Uterus (tissue), 4 donors: Measurements from ENCODE around the gene JOSD1. TPM values are rescaled to one million over a fixed set of nuclear protein-coding genes. Genes with fewer than 3 reads are reported as not detected.
"Not testable (repeated sequence)": the region's sequence is repeated elsewhere in the genome, so short reads cannot be mapped to it uniquely, and the experiment has no call there.

ENCODE experiments used
- DNase-seq, 2 donors: peaks; one replicate each; pipeline ENCODE4 v3.0.0-alpha.2; 2019 to 2020
- H3K27ac ChIP-seq, 2 donors: fragments of 200-600 bp; sonication (generic); 1 replicate in 1 of 2; 2 replicates in 1 of 2; pipeline ENCODE4 v1.5.1; 2016 to 2018
- H3K27me3 ChIP-seq, 2 donors: fragments of 200-600 bp; sonication (generic); one replicate each; pipeline ENCODE4 v1.5.1; 2018 to 2019; ENCODE audit warnings: control low read depth in 1 of 2
- H3K36me3 ChIP-seq, 2 donors: fragments of 200-600 bp; sonication (generic); one replicate each; pipeline ENCODE4 v1.5.1; 2019; ENCODE audit warnings: control low read depth in 1 of 2
- H3K4me1 ChIP-seq, 2 donors: fragments of 200-600 bp; sonication (generic); one replicate each; pipeline ENCODE4 v1.5.1; 2018 to 2019; ENCODE audit warnings: control low read depth in 1 of 2
- H3K4me3 ChIP-seq, 2 donors: fragments of 200-600 bp; sonication (generic); 1 replicate in 1 of 2; 2 replicates in 1 of 2; pipeline ENCODE4 v1.5.1; 2018 to 2019; ENCODE audit warnings: mild to moderate bottlenecking in 1 of 2
- H3K9me3 ChIP-seq, 2 donors: fragments of 200-600 bp; sonication (generic); one replicate each; pipeline ENCODE4 v1.5.1; 2019; ENCODE audit warnings: control low read depth in 1 of 2
- POLR2A ChIP-seq, 2 donors: fragments of 450-650 bp; IDR thresholded peaks; one replicate each; pipeline ENCODE4 v1.6.1; 2016; ENCODE audit warnings: antibody characterized with exemption in 2 of 2, mild to moderate bottlenecking in 1 of 2, moderate library complexity in 1 of 2
- intact Hi-C: fragments of 100-400 bp; cut with DNase I; formaldehyde crosslinking; loops from one replicate; pipeline ENCODE4 v1.15.1; 2023; ENCODE audit warnings: low total_unique reads
- total RNA-seq, 4 donors: library from RNA; depleted of rRNA in 3 of 4; stranded (reverse); fragments of >200 nt in 3 of 4; gene quantifications; one replicate each; pipeline versions ENCODE4 v1.1.0 to v1.2.4, GENCODE V29; 2014 to 2023
- TF ChIP-seq, protein P1 (sequence below), 4 experiments: fragments of 200-600 bp in 2 of 4; fragments of 450-650 bp in 2 of 4; sonication (generic) in 2 of 4; IDR thresholded peaks; one replicate each; pipeline ENCODE4 v1.5.1; 2016 to 2019; ENCODE audit warnings: antibody characterized with exemption in 4 of 4, mild to moderate bottlenecking in 2 of 4, moderate library complexity in 1 of 4
- donor health status: DM: yes; HTN: yes; CAD: no.

JOSD1 gene
- total RNA-seq, 4 donors from 2014 or later, result 24.4 to 57.9 (median 40.2) TPM

DNA sequence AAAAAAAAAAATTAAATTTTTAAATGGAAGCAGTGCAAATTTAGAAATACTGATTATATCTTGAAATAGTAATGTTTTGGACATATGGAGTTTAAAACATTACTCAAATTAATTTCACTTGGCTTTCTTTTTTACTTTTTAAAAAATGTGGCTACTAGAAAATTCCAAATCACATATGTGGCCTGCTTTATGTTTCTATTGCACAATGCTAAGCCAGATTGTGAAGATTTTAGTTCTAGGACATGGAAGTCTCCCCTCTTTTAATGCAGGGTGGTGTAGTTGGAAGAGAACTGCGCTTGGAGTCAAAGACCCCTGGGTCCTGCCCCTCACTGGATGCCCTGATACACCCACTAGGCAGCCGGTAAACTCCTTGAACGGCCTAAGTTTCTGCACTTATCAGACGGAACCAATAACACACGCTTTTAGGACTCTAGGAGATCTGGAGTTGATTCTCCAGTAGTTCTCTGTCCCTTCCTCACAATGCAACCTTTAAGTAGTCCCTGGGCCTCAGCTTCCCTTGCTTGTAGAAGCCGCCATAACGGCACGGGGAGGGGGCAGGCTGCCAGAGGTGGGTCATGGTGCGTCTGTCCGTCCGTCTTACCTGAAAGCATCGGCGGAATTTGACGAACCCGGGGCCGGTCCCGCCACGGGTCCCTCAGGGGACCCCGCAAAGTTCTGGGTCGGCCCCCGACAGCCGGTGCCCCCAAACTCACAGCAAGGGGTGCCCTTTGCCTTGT, 45.1 kb downstream of the JOSD1 start:
- H3K4me3 ChIP-seq, result peak overlapping the region; percentile 90 to 91
- DNase-seq, result peak in 1 of 2 donors; percentile 32
- intact Hi-C loops, result no loop called here

DNA sequence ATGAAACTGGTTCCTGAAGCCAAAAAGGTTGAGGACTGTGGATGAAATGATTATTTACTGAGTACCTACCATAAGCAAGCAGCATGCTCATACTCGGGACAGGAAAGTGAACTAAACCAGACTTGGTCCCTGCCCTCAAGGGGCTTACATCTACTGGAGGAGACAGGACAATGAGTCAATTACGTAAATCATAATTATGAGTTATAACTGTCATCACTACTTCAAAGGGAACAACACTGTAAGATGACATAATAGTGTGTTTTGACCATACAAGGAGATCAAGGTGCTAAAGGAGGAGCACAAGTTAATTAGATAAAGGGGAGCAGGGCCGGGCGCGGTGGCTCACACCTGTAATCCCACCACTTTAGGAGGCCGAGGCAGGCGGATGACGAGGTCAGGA, 47.0 kb downstream of the JOSD1 start:
- Histone ChIP-seq H3K9me3 (no peaks in the 10 kb centered on the region), H3K4me1 (no peaks in the 10 kb centered on the region), H3K27ac (no peak overlapping the region), H3K4me3 (no peak overlapping the region), H3K27me3 (no peaks in the 10 kb centered on the region), H3K36me3 (no peaks in the 10 kb centered on the region)
- DNase-seq, result no peak
- TF ChIP-seq POLR2A (IDR thresholded peaks at IDR 0.05), result no peak
- TF ChIP-seq, protein P1, sequence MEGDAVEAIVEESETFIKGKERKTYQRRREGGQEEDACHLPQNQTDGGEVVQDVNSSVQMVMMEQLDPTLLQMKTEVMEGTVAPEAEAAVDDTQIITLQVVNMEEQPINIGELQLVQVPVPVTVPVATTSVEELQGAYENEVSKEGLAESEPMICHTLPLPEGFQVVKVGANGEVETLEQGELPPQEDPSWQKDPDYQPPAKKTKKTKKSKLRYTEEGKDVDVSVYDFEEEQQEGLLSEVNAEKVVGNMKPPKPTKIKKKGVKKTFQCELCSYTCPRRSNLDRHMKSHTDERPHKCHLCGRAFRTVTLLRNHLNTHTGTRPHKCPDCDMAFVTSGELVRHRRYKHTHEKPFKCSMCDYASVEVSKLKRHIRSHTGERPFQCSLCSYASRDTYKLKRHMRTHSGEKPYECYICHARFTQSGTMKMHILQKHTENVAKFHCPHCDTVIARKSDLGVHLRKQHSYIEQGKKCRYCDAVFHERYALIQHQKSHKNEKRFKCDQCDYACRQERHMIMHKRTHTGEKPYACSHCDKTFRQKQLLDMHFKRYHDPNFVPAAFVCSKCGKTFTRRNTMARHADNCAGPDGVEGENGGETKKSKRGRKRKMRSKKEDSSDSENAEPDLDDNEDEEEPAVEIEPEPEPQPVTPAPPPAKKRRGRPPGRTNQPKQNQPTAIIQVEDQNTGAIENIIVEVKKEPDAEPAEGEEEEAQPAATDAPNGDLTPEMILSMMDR (IDR thresholded peaks at IDR 0.05), result no peak
- intact Hi-C loops, result no loop called here

More for the DNA sequence above, 45.1 kb downstream of the JOSD1 start:
- H3K27ac ChIP-seq, result peak overlapping the region; percentile 83 to 93
- no peaks in the 10 kb centered on the region for H3K27me3 ChIP-seq
- no peaks in the 10 kb centered on the region for H3K4me1 ChIP-seq
- TF ChIP-seq, protein P1 (IDR thresholded peaks at IDR 0.05), result no peak
- no peak for TF ChIP-seq POLR2A (IDR thresholded peaks at IDR 0.05)
- no peaks in the 10 kb centered on the region for H3K36me3 ChIP-seq
- no peaks in the 10 kb centered on the region for H3K9me3 ChIP-seq

DNA sequence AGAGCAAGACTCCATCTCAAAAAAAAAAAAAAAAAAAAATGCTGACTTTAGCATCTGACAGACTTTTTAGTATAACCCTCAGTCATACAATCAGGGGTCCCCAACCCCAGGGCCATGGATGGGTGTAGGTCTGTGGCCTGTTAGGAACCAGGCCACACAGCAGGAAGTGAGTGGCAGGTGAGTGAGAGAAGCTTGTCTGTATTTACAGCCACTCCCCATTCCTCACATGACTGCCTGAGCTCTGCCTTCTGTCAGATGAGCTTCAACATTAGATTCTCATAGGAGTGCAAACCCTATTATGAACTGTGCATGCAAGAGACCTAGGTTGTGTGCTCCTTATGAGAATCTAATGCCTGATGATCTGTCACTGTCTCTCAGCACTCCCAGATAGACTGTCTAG, 47.9 kb downstream of the JOSD1 start:
- no peak overlapping the region for H3K4me3 ChIP-seq
- intact Hi-C loops, result no loop called here

DNA sequence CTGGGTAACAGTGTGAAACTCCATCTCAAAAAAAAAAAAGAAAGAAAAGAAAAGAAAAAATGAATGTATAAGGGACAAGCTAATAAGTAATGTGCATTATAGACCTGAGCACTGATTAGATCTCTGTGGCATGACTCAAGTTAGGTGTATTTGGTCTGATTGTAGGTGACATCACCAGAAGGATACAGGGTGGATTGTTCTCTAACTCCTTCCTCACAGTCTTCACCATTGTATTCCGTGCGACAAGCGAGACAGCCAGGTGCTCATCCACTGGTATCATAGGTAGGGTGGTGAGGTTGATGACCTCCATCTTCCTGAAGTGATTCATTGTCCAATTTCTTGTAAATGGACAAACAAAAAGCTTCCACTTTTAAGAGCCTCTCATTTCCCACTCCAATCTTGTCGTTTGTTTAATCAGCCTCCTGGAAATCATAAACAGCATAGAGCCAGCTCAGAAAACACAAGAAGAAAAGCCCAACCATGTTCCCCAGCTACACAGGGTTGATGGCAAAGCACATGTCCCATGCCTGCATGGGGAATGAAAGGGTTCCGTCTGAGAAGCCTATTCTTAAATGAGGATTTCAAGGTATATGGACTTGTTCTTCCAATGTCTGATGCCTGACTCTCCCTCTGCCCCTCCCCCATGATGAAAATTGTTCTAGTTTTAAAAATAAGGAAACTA, 50.8 kb downstream of the JOSD1 start:
- no peak for TF ChIP-seq POLR2A (IDR thresholded peaks at IDR 0.05)
- TF ChIP-seq, protein P1 (IDR thresholded peaks at IDR 0.05), result no peak
- no peak overlapping the region for H3K4me3 ChIP-seq
- H3K36me3 ChIP-seq, result no peaks in the 10 kb centered on the region
- intact Hi-C loops, result no loop called here
- H3K9me3 ChIP-seq, result no peaks in the 10 kb centered on the region
- no peaks in the 10 kb centered on the region for H3K4me1 ChIP-seq
- no peaks in the 10 kb centered on the region for H3K27me3 ChIP-seq
- H3K27ac ChIP-seq, result no peak overlapping the region
- no peak for DNase-seq

More for the DNA sequence above, 47.9 kb downstream of the JOSD1 start:
- TF ChIP-seq POLR2A (IDR thresholded peaks at IDR 0.05), result no peak
- TF ChIP-seq, protein P1 (IDR thresholded peaks at IDR 0.05), result no peak
- Histone ChIP-seq H3K36me3 (no peaks in the 10 kb centered on the region), H3K27me3 (no peaks in the 10 kb centered on the region), H3K9me3 (no peaks in the 10 kb centered on the region), H3K27ac (no peak overlapping the region), H3K4me1 (no peaks in the 10 kb centered on the region)
- no peak for DNase-seq

- no peaks in the 10 kb centered on the region for H3K4me1 ChIP-seq
- no peak overlapping the region for H3K27ac ChIP-seq
- H3K27me3 ChIP-seq, result no peaks in the 10 kb centered on the region
- intact Hi-C loops, result no loop called here
- H3K9me3 ChIP-seq, result no peaks in the 10 kb centered on the region
- TF ChIP-seq, protein P1 (IDR thresholded peaks at IDR 0.05), result no peak
- no peak for TF ChIP-seq POLR2A (IDR thresholded peaks at IDR 0.05)
- no peak overlapping the region for H3K4me3 ChIP-seq
- no peaks in the 10 kb centered on the region for H3K36me3 ChIP-seq
- no peak for DNase-seq
These were observed 55.3 kb downstream of the JOSD1 start for GRCh38 chr22:38645430-38645829.

DNA sequence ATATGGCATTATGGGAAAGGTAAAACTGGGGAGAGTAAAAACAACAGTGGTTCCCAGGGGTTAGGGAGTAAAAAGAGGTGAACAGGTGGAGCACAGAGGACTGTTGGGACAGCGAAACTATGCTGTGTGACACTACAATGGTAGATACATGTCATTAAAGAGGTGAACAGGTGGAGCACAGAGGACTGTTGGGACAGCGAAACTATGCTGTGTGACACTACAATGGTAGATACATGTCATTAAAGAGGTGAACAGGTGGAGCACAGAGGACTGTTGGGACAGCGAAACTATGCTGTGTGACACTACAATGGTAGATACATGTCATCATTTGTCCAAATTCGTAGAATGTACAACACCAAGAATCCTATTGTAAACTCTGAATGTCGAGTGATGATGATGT, 56.5 kb downstream of the JOSD1 start:
- H3K36me3 ChIP-seq, H3K27me3 ChIP-seq, H3K27ac ChIP-seq, intact Hi-C loops, H3K4me3 ChIP-seq, H3K9me3 ChIP-seq, DNase-seq, H3K4me1 ChIP-seq: not testable (repeated sequence)
